HG02798 (cell line): ENCODE measurements around the gene TMEM87B.
"Not testable (repeated sequence)": the region's sequence is repeated elsewhere in the genome, so short reads cannot be mapped to it uniquely, and the experiment has no call there.

Experiments
- ATAC-seq: cut with Tn5 transposase; IDR thresholded peaks from one replicate; pipeline ENCODE4 v1.9.1; 2021; ENCODE audit warnings: mild to moderate bottlenecking; ENCODE audit not compliant: unreplicated experiment, poor library complexity

The TMEM87B gene

GRCh38 chr2:112032689-112033465, 22.2 kb upstream of the TMEM87B start:
- ATAC-seq, result no peak

DNA sequence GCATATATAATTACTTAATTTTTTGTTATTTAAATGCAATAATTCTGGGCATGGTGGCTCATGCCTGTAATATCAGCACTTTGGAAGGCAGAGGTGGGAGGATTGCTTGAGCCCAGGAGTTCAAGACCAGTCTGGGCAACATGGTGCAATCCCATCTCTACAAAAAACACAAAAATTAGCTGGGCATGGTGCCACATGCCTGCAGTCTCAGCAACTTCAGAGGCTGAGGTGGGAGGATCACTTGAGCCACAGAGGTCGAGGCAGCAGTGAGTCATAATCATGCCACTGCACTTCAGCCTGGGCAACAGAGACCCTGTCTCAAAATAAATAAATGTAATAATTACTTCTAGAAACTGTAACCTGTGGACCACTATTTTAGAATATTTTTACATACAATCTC, 21.5 kb upstream of the TMEM87B start:
- ATAC-seq, result no peak

GRCh38 chr2:112034924-112035323, 20.1 kb upstream of the TMEM87B start:
- ATAC-seq, result no peak

DNA sequence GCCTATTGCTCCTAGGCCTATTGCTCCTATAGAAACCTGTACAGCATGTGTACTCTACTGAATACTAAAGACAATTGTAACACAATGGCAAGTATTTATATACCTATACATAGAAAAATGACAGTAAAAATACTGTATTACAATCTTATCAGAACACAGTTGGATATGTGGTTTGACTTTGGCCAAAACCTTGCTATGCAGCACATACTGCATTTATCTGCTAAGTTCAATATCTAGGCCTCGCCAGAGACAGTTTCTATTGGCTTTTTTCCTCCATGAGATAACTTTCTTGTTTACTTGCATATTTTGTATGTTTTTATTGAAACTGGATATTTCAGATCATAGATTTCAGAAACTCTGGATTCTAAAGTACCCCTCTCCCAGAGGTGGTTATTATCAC, 19.3 kb upstream of the TMEM87B start:
- no peak for ATAC-seq

DNA sequence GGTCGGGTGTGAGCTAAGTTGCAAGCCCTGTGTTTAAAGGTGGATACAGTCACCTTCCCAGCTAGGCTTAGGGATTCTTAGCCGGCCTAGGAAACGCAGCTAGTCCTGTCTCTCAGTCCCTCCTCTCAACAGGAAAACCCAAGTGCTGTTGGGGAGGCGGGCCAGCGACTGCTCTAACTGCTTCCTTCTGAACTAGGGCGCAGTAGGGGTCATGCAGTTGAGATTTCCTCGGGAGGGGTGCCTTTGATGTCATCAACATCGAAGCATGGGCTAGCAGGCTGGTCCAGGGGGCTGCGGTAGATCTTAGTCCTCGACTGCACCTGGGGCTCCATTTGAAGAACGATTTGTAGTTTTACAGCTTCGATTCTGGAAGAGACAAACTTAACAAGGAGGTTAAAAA, 15.5 kb upstream of the TMEM87B start:
- not testable (repeated sequence) for ATAC-seq

DNA sequence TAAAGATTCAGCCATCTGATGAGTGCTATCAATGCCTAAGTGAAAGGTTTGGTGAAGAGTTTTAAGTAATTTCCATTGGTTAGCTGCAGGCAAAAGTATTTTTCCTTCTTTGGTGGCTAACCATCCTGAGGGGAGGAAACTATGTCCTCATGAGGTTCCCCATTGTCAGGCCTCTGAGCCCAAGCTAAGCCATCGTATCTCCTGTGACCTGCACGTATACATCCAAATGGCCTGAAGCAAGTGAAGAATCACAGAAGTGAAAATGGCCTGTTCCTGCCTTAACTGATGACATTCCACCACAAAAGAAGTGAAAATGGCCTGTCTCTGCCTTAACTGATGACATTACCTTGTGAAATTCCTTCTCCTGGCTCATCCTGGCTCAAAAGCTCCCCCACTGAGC, 15.0 kb upstream of the TMEM87B start:
- not testable (repeated sequence) for ATAC-seq

- ATAC-seq, result not testable (repeated sequence)
These were observed 13.6 kb upstream of the TMEM87B start for GRCh38 chr2:112041460-112041859.

GRCh38 chr2:112045446-112046014, 9.5 kb upstream of the TMEM87B start:
- no peak for ATAC-seq

- ATAC-seq, result no peak
These were observed 8.8 kb upstream of the TMEM87B start for GRCh38 chr2:112046231-112046630.

DNA sequence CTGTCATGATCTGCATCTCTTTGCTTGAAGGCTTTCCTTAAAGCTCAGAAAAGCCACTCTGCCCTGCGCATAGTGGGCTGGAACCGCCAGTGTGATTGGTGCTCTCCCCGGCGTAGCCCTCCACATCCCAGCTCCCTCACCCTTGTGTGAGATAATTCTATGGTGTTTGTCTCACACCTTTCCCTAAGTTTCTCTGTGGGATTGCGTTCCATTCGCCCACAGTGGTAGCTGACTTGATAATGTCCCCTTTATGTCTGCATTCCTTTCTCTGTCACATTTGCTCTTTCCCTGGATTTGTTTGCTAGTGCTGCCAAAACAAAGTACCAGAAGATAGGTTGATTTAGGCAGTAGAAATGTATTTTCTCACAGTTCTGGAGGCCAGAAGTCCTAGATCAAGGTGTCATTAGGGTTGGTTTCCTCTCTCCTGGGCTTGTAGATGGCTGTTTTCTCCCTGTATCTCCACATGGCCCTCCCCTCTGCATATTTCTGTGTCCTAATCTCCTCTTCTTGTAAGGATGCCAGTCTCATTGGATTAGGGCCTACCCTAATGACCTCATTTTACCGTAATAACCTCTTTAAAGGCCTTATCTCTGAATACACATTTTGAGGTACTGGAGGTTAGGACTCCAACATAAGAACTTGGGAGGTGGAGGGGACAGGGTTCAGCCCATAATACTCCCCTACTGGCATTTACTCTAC, 7.4 kb upstream of the TMEM87B start:
- ATAC-seq, result no peak

DNA sequence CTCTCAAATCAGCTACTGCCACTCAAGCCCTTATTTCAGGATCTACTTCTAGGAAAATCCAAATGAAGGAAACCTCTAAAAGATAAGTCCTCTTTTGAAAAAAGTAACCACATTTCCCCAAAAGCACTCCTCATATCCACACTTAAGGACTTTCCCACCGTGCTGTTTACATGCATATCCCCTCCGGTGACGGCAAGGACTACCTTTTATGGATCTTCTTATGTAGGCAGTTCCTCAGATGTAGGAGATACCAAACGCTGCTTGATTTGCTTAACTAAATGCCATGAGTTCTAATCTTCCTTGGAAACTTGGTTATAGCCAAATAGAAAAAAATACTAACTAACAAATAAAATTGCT, 6.9 kb upstream of the TMEM87B start:
- ATAC-seq, result no peak

GRCh38 chr2:112048887-112049286, 6.2 kb upstream of the TMEM87B start:
- no peak for ATAC-seq

DNA sequence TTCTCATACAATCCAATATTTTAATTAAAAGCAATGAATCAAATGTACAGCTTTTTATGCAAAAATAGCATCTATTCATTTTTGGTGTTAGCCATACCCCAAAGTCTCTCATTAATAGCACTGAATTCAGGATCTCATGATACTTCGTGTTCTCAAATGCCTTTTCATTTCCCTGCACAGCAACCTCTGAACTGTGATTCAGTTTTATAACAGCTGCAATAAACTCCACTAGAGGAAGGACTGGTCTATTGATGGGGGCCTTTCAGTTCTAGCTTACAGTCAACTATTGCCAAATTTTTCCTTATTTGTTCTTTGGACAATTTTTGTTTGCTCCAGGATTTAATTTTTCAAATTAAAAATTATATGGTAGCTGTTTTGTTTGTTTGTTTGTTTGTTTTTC, 4.8 kb upstream of the TMEM87B start:
- no peak for ATAC-seq

- peak; percentile 65 for ATAC-seq
These were observed 887 bp upstream of the TMEM87B start for GRCh38 chr2:112053917-112054846.

DNA sequence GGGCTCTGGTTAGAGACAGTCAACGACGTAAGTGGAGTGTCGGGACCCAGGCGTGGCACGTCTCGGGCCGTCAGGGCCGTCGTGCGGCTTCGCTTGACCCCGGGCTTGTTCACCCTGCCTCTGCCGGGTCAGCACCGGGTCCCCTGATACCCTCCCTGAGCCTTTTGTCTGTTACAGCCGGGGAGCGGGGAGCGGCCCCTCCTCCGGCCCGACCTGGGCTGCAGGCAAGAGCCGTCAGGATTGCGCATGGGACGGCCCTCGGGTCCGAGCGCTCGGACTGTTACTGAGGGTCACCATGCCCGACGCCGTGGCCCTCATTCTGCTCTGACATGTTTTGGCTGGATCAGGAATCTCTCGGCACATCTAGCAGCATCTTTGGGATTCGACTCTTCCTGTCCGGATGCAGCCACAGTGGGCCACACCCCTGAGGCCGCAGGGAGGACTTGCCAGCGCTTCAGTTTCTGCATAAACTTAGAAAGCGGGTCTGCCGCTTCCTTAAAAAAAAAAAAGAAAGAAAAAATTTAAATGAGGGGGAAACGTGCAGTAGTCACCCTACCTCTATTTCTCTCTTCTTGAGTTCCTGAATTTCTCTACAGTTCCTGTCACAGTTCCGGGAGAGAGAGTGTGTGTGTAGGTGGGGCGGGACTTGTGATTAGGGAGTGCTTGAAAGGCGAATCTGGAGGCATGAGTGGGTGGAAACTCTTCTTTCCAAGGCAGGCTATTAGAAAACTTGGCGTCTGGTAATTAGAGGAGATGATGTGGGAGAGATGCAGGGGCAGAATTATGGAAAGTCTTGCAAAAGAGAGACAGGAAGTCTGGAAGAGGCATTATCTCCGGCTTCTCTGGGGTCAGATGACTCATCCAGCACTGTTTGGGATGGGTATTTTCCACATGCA, 909 bp downstream of the TMEM87B start:
- no peak for ATAC-seq

DNA sequence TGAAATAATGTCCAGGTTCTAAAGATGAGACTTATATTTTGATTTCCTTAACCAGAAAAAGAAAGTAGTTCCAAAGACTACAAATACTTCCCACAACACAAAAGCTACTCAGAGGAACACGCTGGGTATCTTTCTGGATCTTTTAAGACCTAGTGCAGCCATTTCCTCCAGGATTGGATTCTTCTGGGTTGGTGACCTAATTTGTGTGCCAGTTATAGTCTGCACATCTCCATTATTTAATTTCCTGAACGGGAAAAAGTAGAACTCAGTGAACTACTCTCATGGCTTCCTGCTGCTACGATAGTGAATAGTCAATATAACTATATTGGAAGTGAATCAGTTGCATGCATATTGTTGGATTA, 1.5 kb downstream of the TMEM87B start:
- ATAC-seq, result no peak

GRCh38 chr2:112059671-112060070, 4.6 kb downstream of the TMEM87B start:
- ATAC-seq, result no peak

GRCh38 chr2:112061299-112061698, 6.2 kb downstream of the TMEM87B start:
- ATAC-seq, result no peak

DNA sequence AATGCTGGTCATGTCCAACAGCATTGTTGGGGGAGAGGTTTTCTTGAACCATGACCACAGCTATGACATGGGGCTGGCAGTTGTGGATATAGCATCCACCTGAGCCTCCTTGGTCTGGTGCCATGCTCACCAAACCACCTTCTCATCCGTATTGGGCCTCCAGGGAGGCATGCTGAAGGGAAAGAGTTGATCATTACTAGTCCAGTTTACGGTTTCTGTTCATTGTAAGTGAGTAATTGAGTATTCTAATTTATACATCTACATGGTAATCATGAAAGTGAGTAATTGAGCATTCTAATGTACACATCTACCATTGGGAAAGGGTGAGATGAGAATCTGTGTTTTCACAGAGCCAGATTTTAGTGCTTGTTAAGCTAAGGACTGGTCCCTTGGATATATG, 6.8 kb downstream of the TMEM87B start:
- no peak for ATAC-seq

DNA sequence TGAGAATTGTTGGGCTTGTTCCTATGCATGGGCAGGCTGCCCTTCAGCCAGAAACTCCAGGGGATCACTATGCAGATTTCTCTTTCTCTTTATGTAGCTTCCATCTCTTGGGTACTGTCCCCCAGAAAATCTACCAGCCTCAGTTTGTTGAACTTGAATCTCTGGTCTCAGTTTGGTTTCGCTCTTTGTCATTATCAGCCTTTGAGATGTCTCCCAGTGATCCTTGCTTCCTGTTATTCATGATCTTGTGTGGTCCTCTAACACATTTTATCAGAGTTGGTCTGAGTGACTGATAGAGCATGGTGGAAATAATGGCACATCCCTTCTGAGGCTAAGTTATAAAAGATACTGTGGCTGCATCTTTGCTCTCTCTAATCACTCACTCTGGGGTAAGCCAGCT, 7.8 kb downstream of the TMEM87B start:
- ATAC-seq, result no peak
